IMR-90 (cell line): ENCODE results near the gene LCN12. TPM values are rescaled to one million over a fixed set of nuclear protein-coding genes. Genes with fewer than 3 reads are reported as not detected.

Experiments
- ATAC-seq: fragments of 200-7000 bp; cut with Tn5 transposase; 2 replicates; pipeline ENCODE4 v1.9.1; 2020; ENCODE audit warnings: low read depth, mild to moderate bottlenecking, moderate library complexity
- BruUV-seq: library from RNA; stranded (reverse); fragments of 400-500 nt; replicated peaks from 2 replicates; lab custom pipeline; 2021; lab: Mats Ljungman, UMichigan
- CTCF ChIA-PET: fragments of 300-600 bp; formaldehyde crosslinking; extraction: SDS; loops from one replicate; lab custom pipeline; 2021; ENCODE audit warnings: antibody characterized with exemption; lab: Yijun Ruan, JAX
- POLR2A ChIA-PET: fragments of 300-600 bp; sonication (Branson Sonifier 250); formaldehyde crosslinking; loops from one replicate; lab custom pipeline; 2022; ENCODE audit warnings: antibody characterized with exemption; ENCODE audit not compliant: unreplicated experiment; lab: Charles Lee
- DNase-seq: peaks from one replicate; pipeline ENCODE4 v3.0.0; 2013
- H2AFZ ChIP-seq: replicated peaks from 2 replicates; pipeline ENCODE3; 2013; ENCODE audit warnings: low read length, mild to moderate bottlenecking; ENCODE audit not compliant: poor library complexity
- H2AK5ac ChIP-seq: 2 replicates; pipeline ENCODE4 v1.6.1; 2013; ENCODE audit warnings: low read depth, low read length, inconsistent platforms
- H2AK9ac ChIP-seq: replicated peaks from 2 replicates; pipeline ENCODE3; 2013; ENCODE audit warnings: mild to moderate bottlenecking, low read depth, low read length, moderate library complexity; ENCODE audit not compliant: poor library complexity
- H2BK120ac ChIP-seq: 2 replicates; pipeline ENCODE4 v1.6.1; 2013; ENCODE audit warnings: low read depth, low read length, inconsistent platforms
- H2BK15ac ChIP-seq: 3 replicates; pipeline ENCODE4 v1.6.1; 2013; ENCODE audit warnings: low read depth, low read length, inconsistent platforms
- H2BK20ac ChIP-seq: 2 replicates; pipeline ENCODE4 v1.6.1; 2013; ENCODE audit warnings: low read depth, mild to moderate bottlenecking, inconsistent platforms, low read length, moderate library complexity
- H2BK5ac ChIP-seq: 2 replicates; pipeline ENCODE4 v1.6.1; 2013; ENCODE audit warnings: mild to moderate bottlenecking, low read depth, low read length, inconsistent platforms; ENCODE audit not compliant: poor library complexity, severe bottlenecking
- H3K14ac ChIP-seq: replicated peaks from 2 replicates; pipeline ENCODE4 v1.6.1; 2013; ENCODE audit warnings: low read depth, low read length, inconsistent platforms
- H3K18ac ChIP-seq: 2 replicates; pipeline ENCODE4 v1.6.1; 2013; ENCODE audit warnings: low read depth, low read length, control low read depth
- H3K23ac ChIP-seq: 2 replicates; pipeline ENCODE4 v1.6.1; 2013; ENCODE audit warnings: low read depth, low read length, inconsistent platforms
- H3K27ac ChIP-seq: 2 replicates; pipeline ENCODE4 v1.5.1; 2013; ENCODE audit warnings: mild to moderate bottlenecking, control low read depth, low read length; ENCODE audit not compliant: insufficient read depth
- H3K27me3 ChIP-seq: 2 replicates; pipeline ENCODE4 v1.6.1; 2013; ENCODE audit warnings: low read length; ENCODE audit not compliant: control insufficient read depth, insufficient read depth
- H3K36me3 ChIP-seq: 2 replicates; pipeline ENCODE4 v1.6.1; 2013; ENCODE audit warnings: low read length, mixed read lengths; ENCODE audit not compliant: control insufficient read depth, insufficient read depth
- H3K4ac ChIP-seq: 2 replicates; pipeline ENCODE4 v1.6.1; 2013; ENCODE audit warnings: low read depth, low read length, inconsistent platforms
- H3K4me1 ChIP-seq: 2 replicates; pipeline ENCODE4 v1.6.1; 2013; ENCODE audit warnings: low read length, mixed read lengths; ENCODE audit not compliant: control insufficient read depth, insufficient read depth
- H3K4me2 ChIP-seq: 2 replicates; pipeline ENCODE4 v1.6.1; 2013; ENCODE audit warnings: low read depth, mild to moderate bottlenecking, control low read depth, low read length, moderate library complexity
- H3K4me3 ChIP-seq: 2 replicates; pipeline ENCODE4 v1.5.1; 2013; ENCODE audit warnings: low read depth, mild to moderate bottlenecking, control low read depth, low read length, moderate library complexity; ENCODE audit not compliant: insufficient read depth
- H3K56ac ChIP-seq: 2 replicates; pipeline ENCODE4 v1.6.1; 2013; ENCODE audit warnings: low read length, inconsistent platforms; ENCODE audit not compliant: insufficient read depth; ENCODE audit errors: extremely low read depth
- H3K79me1 ChIP-seq, 2 experiments: 2 replicates each; pipeline ENCODE4 v1.6.1; 2013; ENCODE audit warnings: low read length in 2 of 2, inconsistent platforms in 1 of 2, low read depth in 1 of 2
- H3K9ac ChIP-seq: 2 replicates; pipeline ENCODE4 v1.6.1; 2013; ENCODE audit warnings: low read depth, low read length, control low read depth
- H3K9me1 ChIP-seq: 2 replicates; pipeline ENCODE4 v1.6.1; 2013; ENCODE audit warnings: low read length, inconsistent platforms; ENCODE audit not compliant: insufficient read depth
- H3K9me3 ChIP-seq: 2 replicates; pipeline ENCODE4 v1.6.1; 2013; ENCODE audit warnings: low read length; ENCODE audit not compliant: control insufficient read depth, insufficient read depth
- H4K20me1 ChIP-seq: 2 replicates; pipeline ENCODE4 v1.6.1; 2013; ENCODE audit warnings: low read length, inconsistent platforms; ENCODE audit not compliant: insufficient read depth
- H4K5ac ChIP-seq: 2 replicates; pipeline ENCODE4 v1.6.1; 2013; ENCODE audit warnings: mild to moderate bottlenecking, low read depth, low read length, control low read depth
- H4K8ac ChIP-seq, 2 experiments: 2 replicates each; pipeline ENCODE4 v1.6.1; 2013; ENCODE audit warnings: low read depth in 2 of 2, low read length in 2 of 2, control low read depth in 1 of 2, inconsistent platforms in 1 of 2
- H4K91ac ChIP-seq: 2 replicates; pipeline ENCODE4 v1.6.1; 2013; ENCODE audit warnings: low read depth, low read length, inconsistent platforms; ENCODE audit not compliant: insufficient read depth
- BHLHE40 ChIP-seq: fragments of 150-350 bp; IDR thresholded peaks from 2 replicates; pipeline ENCODE4 v1.6.1; 2016; ENCODE audit warnings: mild to moderate bottlenecking, low read depth, low read length
- CEBPB ChIP-seq: IDR thresholded peaks from 2 replicates; pipeline ENCODE4 v1.6.1; 2012; ENCODE audit warnings: low read depth, low read length, improper control_type of control experiment
- FOS ChIP-seq: fragments of 150-350 bp; IDR thresholded peaks from 2 replicates; pipeline ENCODE4 v1.6.1; 2016; ENCODE audit warnings: low read depth, low read length
- MAFK ChIP-seq: IDR thresholded peaks from 2 replicates; pipeline ENCODE4 v1.6.1; 2012; ENCODE audit warnings: low read depth, low read length, improper control_type of control experiment
- MAZ ChIP-seq: IDR thresholded peaks from 2 replicates; pipeline ENCODE4 v1.6.1; 2012; ENCODE audit warnings: low read depth, mild to moderate bottlenecking, low read length, improper control_type of control experiment, moderate library complexity, borderline replicate concordance
- MXI1 ChIP-seq: IDR thresholded peaks from 2 replicates; pipeline ENCODE4 v1.6.1; 2012; ENCODE audit warnings: low read depth, mild to moderate bottlenecking, low read length, moderate library complexity, borderline replicate concordance
- NFE2L2 ChIP-seq: fragments of 150-350 bp; IDR thresholded peaks from 2 replicates; pipeline ENCODE4 v1.6.1; 2016; ENCODE audit warnings: low read depth, mild to moderate bottlenecking, low read length
- POLR2A ChIP-seq: IDR thresholded peaks from 2 replicates; pipeline ENCODE4 v1.6.1; 2012; ENCODE audit warnings: mild to moderate bottlenecking, low read depth, low read length
- RCOR1 ChIP-seq: IDR thresholded peaks from 2 replicates; pipeline ENCODE4 v1.6.1; 2012; ENCODE audit warnings: mild to moderate bottlenecking, low read length, improper control_type of control experiment; ENCODE audit not compliant: insufficient replicate concordance
- SMC3 ChIP-seq: fragments of 150-350 bp; IDR thresholded peaks from 2 replicates; pipeline ENCODE4 v1.6.1; 2016; ENCODE audit warnings: low read depth, mild to moderate bottlenecking, antibody characterized with exemption, low read length, moderate library complexity
- WGBS, 2 experiments: methylation state at CpG; one replicate each; pipeline versions ENCODE4 v1.1.5 to v1.1.7; 2013; ENCODE audit warnings: missing lambda C conversion rate in 2 of 2; ENCODE audit not compliant: insufficient read length in 1 of 2; ENCODE audit errors: extremely low coverage in 2 of 2; 5-methylcytosine and 5-hydroxymethylcytosine counted together
- dilution Hi-C: fragments of 300-500 bp; cut with HindIII; formaldehyde crosslinking; loops from one replicate; pipeline ENCODE4 v1.14.3; 2018; ENCODE audit warnings: low sequenced_read_pairs; ENCODE audit not compliant: unreplicated experiment
- in situ Hi-C: fragments of 300-500 bp; cut with MboI; formaldehyde crosslinking; loops from 3 replicates; pipeline ENCODE4 v1.14.3; 2019; ENCODE audit warnings: low sequenced_read_pairs, inconsistent platforms, mixed read lengths
- intact Hi-C: fragments of 100-400 bp; cut with micrococcal nuclease; formaldehyde crosslinking; loops from 2 replicates; pipeline ENCODE4 v1.10.0; 2022
- polyA plus RNA-seq, 3 experiments: library from polyadenylated mRNA; depleted of rRNA; stranded (reverse); fragments of >200 nt; gene quantifications; 2 replicates each; pipeline ENCODE4 v1.2.3, GENCODE V29; 2012; ENCODE audit warnings: low replicate concordance in 1 of 3
- total RNA-seq: library from RNA; depleted of rRNA; stranded (reverse); fragments of >200 nt; gene quantifications from 2 replicates; pipeline ENCODE4 v1.2.3, GENCODE V29; 2012
- TF ChIP-seq, protein P1 (sequence below): fragments of 150-350 bp; IDR thresholded peaks from 2 replicates; pipeline ENCODE4 v1.6.1; 2017; ENCODE audit warnings: mild to moderate bottlenecking, antibody characterized with exemption, low read length, low read depth
- TF ChIP-seq, protein P2 (sequence below): fragments of 150-350 bp; IDR thresholded peaks from 2 replicates; pipeline ENCODE4 v1.6.1; 2016; ENCODE audit warnings: low read depth, mild to moderate bottlenecking, low read length, moderate library complexity, borderline replicate concordance
- TF ChIP-seq, protein P3 (sequence below): conservative IDR thresholded peaks from 2 replicates; pipeline ENCODE4 v1.5.1; 2012; ENCODE audit warnings: mild to moderate bottlenecking, low read depth, low read length, improper control_type of control experiment

Gene LCN12
- total and polyA plus RNA-seq, 2 of the 4 experiments (the other 2 are of a cell fraction) = 0.12 TPM; not detected in 1

DNA sequence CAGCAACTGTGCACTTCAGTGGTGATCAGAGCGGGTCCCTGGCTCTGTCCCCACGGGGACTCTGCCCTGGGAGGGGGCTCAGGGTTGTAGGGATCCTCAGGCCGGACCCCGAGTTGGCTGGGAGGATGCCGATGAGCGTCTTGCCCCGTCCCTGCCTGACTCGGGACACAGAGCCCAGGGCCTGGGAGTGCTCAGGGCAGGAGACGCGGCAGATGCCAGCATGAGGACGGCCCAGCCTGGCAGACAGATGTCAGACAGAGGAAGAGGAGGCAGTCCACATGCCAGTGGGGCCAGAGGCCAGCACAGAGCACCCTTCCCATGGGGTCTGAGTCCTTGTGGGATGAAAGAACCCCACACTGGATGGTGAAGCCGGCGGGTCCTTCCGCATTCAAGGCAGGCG lies 11.3 kb downstream of the LCN12 start:
- no peaks in the 10 kb centered on the region for H3K79me1 ChIP-seq
- ChIA-PET CTCF (no interaction called here), POLR2A (no interaction called here)
- no peak overlapping the region for H3K27ac ChIP-seq
- dilution Hi-C loops = no loop called here
- in situ Hi-C loops = no loop called here
- H2AFZ ChIP-seq = no peak overlapping the region
- H3K18ac ChIP-seq = no peak overlapping the region
- no peak overlapping the region for H2AK5ac ChIP-seq
- no peak overlapping the region for H3K56ac ChIP-seq
- H2BK15ac ChIP-seq = no peak overlapping the region
- H3K9me1 ChIP-seq = peaks cover 2% of the 10 kb centered on the region; the same call in 1 of the 2 replicates
- no peak overlapping the region for H2BK5ac ChIP-seq
- TF ChIP-seq CEBPB (no peak), FOS (no peak), RCOR1 (no peak), MXI1 (no peak), POLR2A (no peak), MAZ (no peak), MAFK (no peak), NFE2L2 (no peak), SMC3 (no peak), BHLHE40 (no peak)
- TF ChIP-seq, protein P1, sequence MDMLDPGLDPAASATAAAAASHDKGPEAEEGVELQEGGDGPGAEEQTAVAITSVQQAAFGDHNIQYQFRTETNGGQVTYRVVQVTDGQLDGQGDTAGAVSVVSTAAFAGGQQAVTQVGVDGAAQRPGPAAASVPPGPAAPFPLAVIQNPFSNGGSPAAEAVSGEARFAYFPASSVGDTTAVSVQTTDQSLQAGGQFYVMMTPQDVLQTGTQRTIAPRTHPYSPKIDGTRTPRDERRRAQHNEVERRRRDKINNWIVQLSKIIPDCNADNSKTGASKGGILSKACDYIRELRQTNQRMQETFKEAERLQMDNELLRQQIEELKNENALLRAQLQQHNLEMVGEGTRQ = no peak
- TF ChIP-seq, protein P2, sequence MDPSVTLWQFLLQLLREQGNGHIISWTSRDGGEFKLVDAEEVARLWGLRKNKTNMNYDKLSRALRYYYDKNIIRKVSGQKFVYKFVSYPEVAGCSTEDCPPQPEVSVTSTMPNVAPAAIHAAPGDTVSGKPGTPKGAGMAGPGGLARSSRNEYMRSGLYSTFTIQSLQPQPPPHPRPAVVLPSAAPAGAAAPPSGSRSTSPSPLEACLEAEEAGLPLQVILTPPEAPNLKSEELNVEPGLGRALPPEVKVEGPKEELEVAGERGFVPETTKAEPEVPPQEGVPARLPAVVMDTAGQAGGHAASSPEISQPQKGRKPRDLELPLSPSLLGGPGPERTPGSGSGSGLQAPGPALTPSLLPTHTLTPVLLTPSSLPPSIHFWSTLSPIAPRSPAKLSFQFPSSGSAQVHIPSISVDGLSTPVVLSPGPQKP = no peak
- TF ChIP-seq, protein P3, sequence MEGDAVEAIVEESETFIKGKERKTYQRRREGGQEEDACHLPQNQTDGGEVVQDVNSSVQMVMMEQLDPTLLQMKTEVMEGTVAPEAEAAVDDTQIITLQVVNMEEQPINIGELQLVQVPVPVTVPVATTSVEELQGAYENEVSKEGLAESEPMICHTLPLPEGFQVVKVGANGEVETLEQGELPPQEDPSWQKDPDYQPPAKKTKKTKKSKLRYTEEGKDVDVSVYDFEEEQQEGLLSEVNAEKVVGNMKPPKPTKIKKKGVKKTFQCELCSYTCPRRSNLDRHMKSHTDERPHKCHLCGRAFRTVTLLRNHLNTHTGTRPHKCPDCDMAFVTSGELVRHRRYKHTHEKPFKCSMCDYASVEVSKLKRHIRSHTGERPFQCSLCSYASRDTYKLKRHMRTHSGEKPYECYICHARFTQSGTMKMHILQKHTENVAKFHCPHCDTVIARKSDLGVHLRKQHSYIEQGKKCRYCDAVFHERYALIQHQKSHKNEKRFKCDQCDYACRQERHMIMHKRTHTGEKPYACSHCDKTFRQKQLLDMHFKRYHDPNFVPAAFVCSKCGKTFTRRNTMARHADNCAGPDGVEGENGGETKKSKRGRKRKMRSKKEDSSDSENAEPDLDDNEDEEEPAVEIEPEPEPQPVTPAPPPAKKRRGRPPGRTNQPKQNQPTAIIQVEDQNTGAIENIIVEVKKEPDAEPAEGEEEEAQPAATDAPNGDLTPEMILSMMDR = no peak
- H3K4me1 ChIP-seq = no peaks in the 10 kb centered on the region
- H4K20me1 ChIP-seq = no peaks in the 10 kb centered on the region
- H2BK20ac ChIP-seq = no peak overlapping the region
- no peak overlapping the region for H3K14ac ChIP-seq
- H4K91ac ChIP-seq = no peak overlapping the region
- no peak overlapping the region for H3K4me3 ChIP-seq
- no TSS peak for BruUV-seq
- H2BK120ac ChIP-seq = no peak overlapping the region
- H3K9me3 ChIP-seq = no peaks in the 10 kb centered on the region
- H3K4me2 ChIP-seq = no peak overlapping the region
- no peak overlapping the region for H4K8ac ChIP-seq
- H3K4ac ChIP-seq = no peak overlapping the region
- DNase-seq (no peak), ATAC-seq (no peak)
- H3K27me3 ChIP-seq = peaks cover 21% of the 10 kb centered on the region
- no peak overlapping the region for H3K23ac ChIP-seq
- WGBS, 2 experiments = 60% methylated on average over 1 of the region's 15 CpGs; no CpG with 5 or more reads in 1 of the 2 experiments
- H4K5ac ChIP-seq = no peak overlapping the region
- intact Hi-C loops = no loop called here
- no peak overlapping the region for H2AK9ac ChIP-seq
- no peaks in the 10 kb centered on the region for H3K36me3 ChIP-seq
- no peak overlapping the region for H3K9ac ChIP-seq
